Measurements from ENCODE around the gene MYH6. TPM values are rescaled to one million over a fixed set of nuclear protein-coding genes. Genes with fewer than 3 reads are reported as not detected.

The MYH6 gene
- total RNA-seq, 1 donor from 2014 or later, result not detected

DNA sequence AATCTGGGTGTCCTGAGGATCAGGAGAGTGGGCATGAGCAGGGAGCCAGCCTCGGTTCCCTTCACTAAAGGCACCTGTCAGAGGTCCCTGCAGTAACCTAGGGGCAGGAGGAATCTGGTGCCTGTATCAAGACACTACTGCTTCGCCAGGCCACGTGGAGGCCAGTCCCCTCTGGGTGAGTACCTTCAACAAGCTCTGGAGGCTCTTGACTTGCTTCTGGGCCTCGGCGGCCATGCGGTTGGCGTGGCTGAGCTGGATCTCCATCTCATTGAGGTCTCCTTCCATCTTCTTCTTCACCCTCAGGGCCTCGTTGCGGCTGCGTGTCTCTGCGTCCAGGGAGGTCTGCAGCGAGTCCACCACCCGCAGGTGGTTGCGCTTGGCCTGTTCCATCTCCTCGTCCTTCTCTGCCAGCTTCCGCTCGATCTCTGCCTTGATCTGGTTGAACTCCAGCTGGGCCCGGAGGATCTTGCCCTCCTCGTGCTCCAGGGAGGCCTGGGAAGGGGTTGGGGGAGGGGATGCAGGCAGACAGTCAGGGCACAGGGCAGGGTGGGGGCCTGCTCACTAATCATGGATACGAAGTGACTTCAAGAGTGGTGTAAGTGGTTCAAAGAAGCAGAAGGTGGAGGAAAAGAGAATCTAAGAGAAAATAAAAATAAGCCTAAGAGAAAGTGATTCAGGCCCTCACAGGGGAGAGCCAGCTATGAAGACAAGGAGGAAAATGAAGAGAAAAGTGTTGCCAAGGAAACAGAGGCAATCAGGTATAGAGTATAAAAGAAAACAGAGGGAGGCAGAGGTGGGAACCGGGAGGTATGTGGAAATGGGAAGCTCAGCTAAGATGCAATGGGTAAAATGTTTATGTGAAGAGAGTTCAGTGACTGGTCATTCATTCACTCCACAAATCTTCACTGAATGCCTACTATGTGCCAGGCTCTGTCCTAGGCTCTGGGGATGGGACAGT lies 8.0 kb upstream of the MYH6 start:
- Histone ChIP-seq H3K4me1 (ENCODE audit: insufficient read depth, low read length) (no peaks in the 10 kb centered on the region), H4K20me1 (ENCODE audit: insufficient read depth, low read length) (no peaks in the 10 kb centered on the region), H3K27me3 (ENCODE audit: insufficient read depth, low read length) (no peaks in the 10 kb centered on the region), H3K4me3 (ENCODE audit: insufficient read depth, low read depth, low read length) (no peak overlapping the region), H3K9me3 (ENCODE audit: insufficient read depth, low read depth, low read length) (no peaks in the 10 kb centered on the region), H2AFZ (ENCODE audit: low read depth, low read length) (no peak overlapping the region), H3K79me2 (ENCODE audit: insufficient read depth, low read length) (no peaks in the 10 kb centered on the region), H3K36me3 (ENCODE audit: insufficient read depth, low read length) (no peaks in the 10 kb centered on the region), H3K9ac (ENCODE audit: low read length) (no peak overlapping the region), H3K27ac (ENCODE audit: low read depth, low read length) (no peak overlapping the region), H3K4me2 (ENCODE audit: low read length) (no peak overlapping the region)
- H3K4me1 Mint-ChIP-seq (ENCODE audit: low read depth, unreplicated experiment), result no peaks in the 10 kb centered on the region
- no peak for FAIRE-seq
- no peak for TF ChIP-seq EZH2 (IDR thresholded peaks at IDR 0.05; ENCODE audit: insufficient read depth, low read length)
- TF ChIP-seq, protein P1, sequence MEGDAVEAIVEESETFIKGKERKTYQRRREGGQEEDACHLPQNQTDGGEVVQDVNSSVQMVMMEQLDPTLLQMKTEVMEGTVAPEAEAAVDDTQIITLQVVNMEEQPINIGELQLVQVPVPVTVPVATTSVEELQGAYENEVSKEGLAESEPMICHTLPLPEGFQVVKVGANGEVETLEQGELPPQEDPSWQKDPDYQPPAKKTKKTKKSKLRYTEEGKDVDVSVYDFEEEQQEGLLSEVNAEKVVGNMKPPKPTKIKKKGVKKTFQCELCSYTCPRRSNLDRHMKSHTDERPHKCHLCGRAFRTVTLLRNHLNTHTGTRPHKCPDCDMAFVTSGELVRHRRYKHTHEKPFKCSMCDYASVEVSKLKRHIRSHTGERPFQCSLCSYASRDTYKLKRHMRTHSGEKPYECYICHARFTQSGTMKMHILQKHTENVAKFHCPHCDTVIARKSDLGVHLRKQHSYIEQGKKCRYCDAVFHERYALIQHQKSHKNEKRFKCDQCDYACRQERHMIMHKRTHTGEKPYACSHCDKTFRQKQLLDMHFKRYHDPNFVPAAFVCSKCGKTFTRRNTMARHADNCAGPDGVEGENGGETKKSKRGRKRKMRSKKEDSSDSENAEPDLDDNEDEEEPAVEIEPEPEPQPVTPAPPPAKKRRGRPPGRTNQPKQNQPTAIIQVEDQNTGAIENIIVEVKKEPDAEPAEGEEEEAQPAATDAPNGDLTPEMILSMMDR (IDR thresholded peaks at IDR 0.05; ENCODE audit: insufficient read depth, low read depth, low read length), result no peak
- H3K27me3 Mint-ChIP-seq (ENCODE audit: low read depth, unreplicated experiment), result peaks cover 65% of the 10 kb centered on the region
- no peak overlapping the region for H3K27ac Mint-ChIP-seq (ENCODE audit: unreplicated experiment)
- H3K36me3 Mint-ChIP-seq (ENCODE audit: low read depth, unreplicated experiment), result peaks cover 2% of the 10 kb centered on the region
- DNase-seq (ENCODE audit: low read depth), result no peak
- peak overlapping the region; percentile 54 for H3K4me3 Mint-ChIP-seq (ENCODE audit: unreplicated experiment)
- H3K9me3 Mint-ChIP-seq (ENCODE audit: unreplicated experiment), result peaks cover 6% of the 10 kb centered on the region

- peaks cover 66% of the 10 kb centered on the region for H3K27me3 Mint-ChIP-seq (ENCODE audit: low read depth, unreplicated experiment)
- Histone ChIP-seq H3K79me2 (ENCODE audit: insufficient read depth, low read length) (no peaks in the 10 kb centered on the region), H3K36me3 (ENCODE audit: insufficient read depth, low read length) (no peaks in the 10 kb centered on the region), H3K4me2 (ENCODE audit: low read length) (no peak overlapping the region), H3K4me1 (ENCODE audit: insufficient read depth, low read length) (no peaks in the 10 kb centered on the region), H2AFZ (ENCODE audit: low read depth, low read length) (no peak overlapping the region), H3K4me3 (ENCODE audit: insufficient read depth, low read depth, low read length) (no peak overlapping the region), H3K27ac (ENCODE audit: low read depth, low read length) (no peak overlapping the region), H3K27me3 (ENCODE audit: insufficient read depth, low read length) (no peaks in the 10 kb centered on the region), H3K9me3 (ENCODE audit: insufficient read depth, low read depth, low read length) (no peaks in the 10 kb centered on the region), H3K9ac (ENCODE audit: low read length) (no peak overlapping the region), H4K20me1 (ENCODE audit: insufficient read depth, low read length) (no peaks in the 10 kb centered on the region)
- TF ChIP-seq EZH2 (IDR thresholded peaks at IDR 0.05; ENCODE audit: insufficient read depth, low read length), result no peak
- TF ChIP-seq, protein P1 (IDR thresholded peaks at IDR 0.05; ENCODE audit: insufficient read depth, low read depth, low read length), result no peak
- H3K36me3 Mint-ChIP-seq (ENCODE audit: low read depth, unreplicated experiment), result peaks cover under 1% of the 10 kb centered on the region
- DNase-seq (ENCODE audit: low read depth) (no peak), FAIRE-seq (no peak)
- H3K4me1 Mint-ChIP-seq (ENCODE audit: low read depth, unreplicated experiment), result no peaks in the 10 kb centered on the region
- peak overlapping the region; percentile 74 for H3K4me3 Mint-ChIP-seq (ENCODE audit: unreplicated experiment)
- H3K9me3 Mint-ChIP-seq (ENCODE audit: unreplicated experiment), result peaks cover 3% of the 10 kb centered on the region
- H3K27ac Mint-ChIP-seq (ENCODE audit: unreplicated experiment), result no peak overlapping the region
Measured at GRCh38 chr14:23414906-23415820, 7.1 kb upstream of the MYH6 start.
